A375 (cell line): Measurements from ENCODE around the gene RETSAT. TPM values are rescaled to one million over a fixed set of nuclear protein-coding genes. Genes with fewer than 3 reads are reported as not detected.

Source experiments
- small RNA-seq: library from RNA; depleted of rRNA; stranded (forward); fragments of <200 nt; gene quantifications from one replicate; pipeline ENCODE3, GENCODE V24; 2014
- total RNA-seq: library from RNA; depleted of rRNA; stranded (reverse); fragments of >200 nt; shearing (Covaris generic); gene quantifications from 2 replicates; pipeline ENCODE4 v1.2.3, GENCODE V29; 2014; rRNA removed

Gene RETSAT
- 24.2 and 24.9 TPM in 2 replicates for total RNA-seq

GRCh38 chr2:85354286-85355072 is at the start of gene RETSAT, which contains the start of gene ELMOD3:
RETSAT (minus strand) TSS chr2:85354528; CDS start chr2:85354507, 21 bp downstream.
ELMOD3 (plus strand) TSS chr2:85354769; CDS start chr2:85357199, 2,430 bp downstream.

GRCh38 chr2:85327822-85328617 is 26.3 kb downstream of the RETSAT start, which contains the start of gene TGOLN2:
TGOLN2 (minus strand) TSS chr2:85327989; CDS start chr2:85327962, 27 bp downstream.

Small RNA genes lying within 50 kb of the gene (small RNA-seq; reads per million reads assigned to genes)
- gene AC062037.1: not detected
- not detected for gene AC062037.2
- gene RF00019: not detected
- not detected for gene RN7SL113P

Other genes with a start within 250 kb of the RETSAT start
- gene TCF7L1, start 221.1 kb downstream of the RETSAT start, total RNA-seq: 0.16 TPM in 1 of 2 replicates, not detected in the other
- gene TGOLN2, start 26.5 kb downstream of the RETSAT start, total RNA-seq: 93.8 and 94.8 TPM in 2 replicates
- 7.8 and 11.9 TPM in 2 replicates for gene ELMOD3, start 241 bp upstream of the RETSAT start, total RNA-seq
- 164 and 165 TPM in 2 replicates for gene CAPG, start 55.8 kb upstream of the RETSAT start, total RNA-seq
- gene SH2D6, start 64.2 kb upstream of the RETSAT start, total RNA-seq: 0.24 and 0.60 TPM in 2 replicates
- gene MAT2A, start 184.6 kb upstream of the RETSAT start, total RNA-seq: 188 and 191 TPM in 2 replicates
- 36.9 and 40.5 TPM in 2 replicates for gene GGCX, start 207.0 kb upstream of the RETSAT start, total RNA-seq
- 21.2 and 22.0 TPM in 2 replicates for gene VAMP8, start 223.1 kb upstream of the RETSAT start, total RNA-seq
- gene VAMP5, start 229.9 kb upstream of the RETSAT start, total RNA-seq: 31.3 and 38.8 TPM in 2 replicates
- gene RNF181, start 241.2 kb upstream of the RETSAT start, total RNA-seq: 137 and 156 TPM in 2 replicates
- 5.5 and 7.2 TPM in 2 replicates for gene TMEM150A, start 248.2 kb upstream of the RETSAT start, total RNA-seq